Smooth muscle cell (in vitro differentiated cells): ENCODE results near the gene WDFY1. TPM values are rescaled to one million over a fixed set of nuclear protein-coding genes. Genes with fewer than 3 reads are reported as not detected.
A peak's percentile ranks its signal among the peaks of the same experiment; 100 is the strongest.

Experiments
- DNase-seq: peaks from one replicate; lab custom pipeline; 2025; ENCODE audit not compliant: unreplicated experiment; lab: John Stamatoyannopoulos, UW
- H2AFZ ChIP-seq: fragments of 200-600 bp; sonication (generic); 2 replicates; pipeline ENCODE4 v1.6.0; 2016; ENCODE audit warnings: antibody characterized with exemption, low read depth, mild to moderate bottlenecking
- H3F3A ChIP-seq: fragments of 200-600 bp; sonication (generic); 2 replicates; pipeline ENCODE4 v1.6.0; 2017; ENCODE audit warnings: antibody characterized with exemption, low read depth
- H3K27ac ChIP-seq: fragments of 200-600 bp; sonication (generic); 2 replicates; pipeline ENCODE4 v1.5.1; 2016; ENCODE audit warnings: low read depth, mild to moderate bottlenecking
- H3K27me3 ChIP-seq: fragments of 200-600 bp; sonication (generic); 2 replicates; pipeline ENCODE4 v1.6.1; 2016; ENCODE audit warnings: low read depth, mild to moderate bottlenecking
- H3K36me3 ChIP-seq: fragments of 200-600 bp; sonication (generic); 2 replicates; pipeline ENCODE4 v1.5.1; 2016; ENCODE audit warnings: low read depth
- H3K4me1 ChIP-seq: fragments of 200-600 bp; sonication (generic); 2 replicates; pipeline ENCODE4 v1.5.1; 2016; ENCODE audit warnings: low read depth
- H3K4me2 ChIP-seq: fragments of 200-600 bp; sonication (generic); 2 replicates; pipeline ENCODE4 v1.6.0; 2016; ENCODE audit warnings: mild to moderate bottlenecking
- H3K4me3 ChIP-seq: fragments of 200-600 bp; sonication (generic); 2 replicates; pipeline ENCODE4 v1.5.1; 2016; ENCODE audit warnings: mild to moderate bottlenecking
- H3K79me2 ChIP-seq: fragments of 200-600 bp; sonication (generic); 2 replicates; pipeline ENCODE4 v1.6.0; 2016; ENCODE audit warnings: low read depth, mild to moderate bottlenecking
- H3K9ac ChIP-seq: fragments of 200-600 bp; sonication (generic); 2 replicates; pipeline ENCODE4 v1.6.0; 2016; ENCODE audit warnings: low read depth
- H3K9me3 ChIP-seq: fragments of 200-600 bp; sonication (generic); replicated peaks from 2 replicates; pipeline ENCODE4 v1.5.1; 2016; ENCODE audit warnings: low read depth
- H4K20me1 ChIP-seq: fragments of 200-600 bp; sonication (generic); 2 replicates; pipeline ENCODE4 v1.6.0; 2016; ENCODE audit warnings: low read depth
- CTCF ChIP-seq: fragments of 200-600 bp; sonication (generic); IDR thresholded peaks from 2 replicates; pipeline ENCODE4 v1.5.1; 2017; ENCODE audit warnings: borderline replicate concordance, mild to moderate bottlenecking, antibody characterized with exemption; ENCODE audit not compliant: insufficient read depth, poor library complexity, severe bottlenecking
- WGBS: methylation state at CpG from one replicate; pipeline ENCODE4 v1.1.7; 2016; ENCODE audit warnings: low lambda C conversion rate; 5-methylcytosine and 5-hydroxymethylcytosine counted together
- polyA plus RNA-seq: library from polyadenylated mRNA; unstranded; fragments of >200 nt; fragmentation: Nextera tagmentation; extraction: Ambion mirVana; gene quantifications from 2 replicates; pipeline ENCODE4 v1.2.1, GENCODE V29; 2016
- total RNA-seq: library from RNA; depleted of rRNA; stranded (reverse); fragments of >200 nt; gene quantifications from 2 replicates; pipeline ENCODE4 v1.2.3, GENCODE V29; 2014

The WDFY1 gene
- total and polyA plus RNA-seq, 2 experiments from 2014 or later: 31.6 to 58.6 TPM

DNA sequence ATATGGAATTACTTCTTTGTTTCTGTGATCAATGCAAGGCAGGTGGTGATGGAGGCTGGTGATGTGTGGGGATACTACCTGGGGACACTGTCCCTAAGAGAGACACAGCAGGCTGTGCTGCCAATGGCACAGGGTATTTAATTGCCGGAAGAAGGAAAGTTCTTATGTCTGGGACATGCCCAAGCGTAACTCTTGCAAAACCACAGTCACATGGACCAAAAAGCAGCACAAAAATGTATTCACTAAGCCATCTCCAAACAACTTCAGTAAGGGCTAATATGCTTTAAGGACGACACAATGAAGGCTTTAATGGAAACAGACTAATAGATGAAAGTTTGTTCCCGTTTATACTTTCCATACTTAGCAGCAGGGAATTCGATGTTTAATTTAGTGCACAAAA, 58.0 kb downstream of the WDFY1 start:
- peak overlapping the region; percentile 66 for H3K27ac ChIP-seq
- H3K9me3 ChIP-seq: no peaks in the 10 kb centered on the region
- H3K27me3 ChIP-seq: no peaks in the 10 kb centered on the region
- H3K79me2 ChIP-seq: no peaks in the 10 kb centered on the region
- no peaks in the 10 kb centered on the region for H3F3A ChIP-seq
- peak overlapping the region; percentile 60 for H3K4me2 ChIP-seq
- no peaks in the 10 kb centered on the region for H3K4me1 ChIP-seq
- no peak for TF ChIP-seq CTCF
- no peak for DNase-seq
- H3K9ac ChIP-seq: no peak overlapping the region
- no peak overlapping the region for H3K4me3 ChIP-seq
- H3K36me3 ChIP-seq: peaks cover 9% of the 10 kb centered on the region
- no peak overlapping the region for H2AFZ ChIP-seq
- WGBS: 50% methylated on average over 5 of the region's 5 CpGs
- H4K20me1 ChIP-seq: no peaks in the 10 kb centered on the region

GRCh38 chr2:223886726-223887125, 58.4 kb downstream of the WDFY1 start:
- Histone ChIP-seq H3K9me3 (no peaks in the 10 kb centered on the region), H3K4me1 (no peaks in the 10 kb centered on the region), H4K20me1 (no peaks in the 10 kb centered on the region), H3K36me3 (peaks cover 9% of the 10 kb centered on the region), H3K4me3 (no peak overlapping the region), H3K27me3 (no peaks in the 10 kb centered on the region), H3K9ac (no peak overlapping the region), H3K4me2 (peak overlapping the region; percentile 60), H3K27ac (peak overlapping the region; percentile 66), H3F3A (no peaks in the 10 kb centered on the region), H3K79me2 (no peaks in the 10 kb centered on the region), H2AFZ (no peak overlapping the region)
- WGBS: 0% methylated on average over 2 of the region's 2 CpGs
- no peak for DNase-seq
- TF ChIP-seq CTCF: no peak

GRCh38 chr2:223884399-223884798, 60.7 kb downstream of the WDFY1 start:
- no peak for DNase-seq
- H3K79me2 ChIP-seq: no peaks in the 10 kb centered on the region
- no peaks in the 10 kb centered on the region for H3F3A ChIP-seq
- WGBS: 83% methylated on average over 3 of the region's 3 CpGs
- no peaks in the 10 kb centered on the region for H3K9me3 ChIP-seq
- H3K27me3 ChIP-seq: no peaks in the 10 kb centered on the region
- H3K27ac ChIP-seq: peak overlapping the region; percentile 15
- H3K36me3 ChIP-seq: peaks cover 11% of the 10 kb centered on the region
- H2AFZ ChIP-seq: no peak overlapping the region
- no peak overlapping the region for H3K9ac ChIP-seq
- H3K4me1 ChIP-seq: no peaks in the 10 kb centered on the region
- H3K4me2 ChIP-seq: no peak overlapping the region
- H4K20me1 ChIP-seq: no peaks in the 10 kb centered on the region
- TF ChIP-seq CTCF: no peak
- H3K4me3 ChIP-seq: no peak overlapping the region

DNA sequence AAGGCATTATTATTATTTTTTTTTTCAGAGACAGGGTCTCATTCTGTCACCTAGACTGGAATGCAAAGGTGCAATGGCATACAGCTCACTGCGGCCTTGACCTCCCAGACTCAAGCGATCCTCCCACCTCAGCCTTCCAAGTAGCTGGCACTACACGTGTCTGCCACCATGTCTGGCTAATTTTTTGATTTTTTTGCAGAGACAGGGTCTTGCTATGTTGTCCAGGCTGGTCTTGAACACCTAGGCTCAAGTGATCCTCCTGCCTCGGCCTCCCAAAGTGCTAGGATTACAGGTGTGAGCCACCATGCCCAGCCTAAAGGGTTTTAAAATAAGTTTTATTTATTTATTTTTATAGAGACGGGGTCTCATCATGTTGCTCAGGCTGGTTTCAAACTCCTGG, 62.4 kb downstream of the WDFY1 start:
- H2AFZ ChIP-seq: no peak overlapping the region
- no peak for TF ChIP-seq CTCF
- WGBS: 95% methylated on average over 5 of the region's 5 CpGs
- DNase-seq: no peak
- no peak overlapping the region for H3K27ac ChIP-seq
- H3K9ac ChIP-seq: no peak overlapping the region
- H3K79me2 ChIP-seq: no peaks in the 10 kb centered on the region
- no peaks in the 10 kb centered on the region for H3F3A ChIP-seq
- no peak overlapping the region for H3K4me2 ChIP-seq
- no peak overlapping the region for H3K4me3 ChIP-seq
- H4K20me1 ChIP-seq: no peaks in the 10 kb centered on the region
- H3K4me1 ChIP-seq: no peaks in the 10 kb centered on the region
- no peaks in the 10 kb centered on the region for H3K27me3 ChIP-seq
- H3K36me3 ChIP-seq: peaks cover 11% of the 10 kb centered on the region
- no peaks in the 10 kb centered on the region for H3K9me3 ChIP-seq
